ENCODE results near the gene SETD6. TPM values are rescaled to one million over a fixed set of nuclear protein-coding genes. Genes with fewer than 3 reads are reported as not detected.

The SETD6 gene
- total and polyA plus RNA-seq, 2 of the 13 experiments (the other 11 are each of a cell fraction or from before 2014, with no cell fraction given), result 24.0 to 25.7 TPM

- ChIA-PET POLR2A (interaction anchor here (1.8 kb wide), 1 partner anchor 13 kb away, joined by 4 read pairs; no protein-coding TSS in a partner anchor), CTCF (ENCODE audit: low intra/inter-chr PET ratio, low total read pairs) (no interaction called here)
- no peak overlapping the region for H3K27ac ChIP-seq (ENCODE audit: extremely low read length, insufficient read depth, low read length)
- no TSS peak for BruUV-seq (replicated peaks)
- intact Hi-C loops (cut with micrococcal nuclease; ENCODE audit: unreplicated experiment) (no loop called here), in situ Hi-C loops (cut with HindIII; ENCODE audit: extremely low pct_ligation_motif_present, low pct_unique_long_range_greater_than_20kb) (loop anchor here (10.0 kb wide), 1 partner anchor 233 kb away; the partner anchor contains the start of gene GOT2)
- no peaks in the 10 kb centered on the region for H3K79me2 ChIP-seq (ENCODE audit: insufficient read depth, low read length)
- H2AFZ ChIP-seq (ENCODE audit: low read length), result peak overlapping the region; percentile 32
- H4K20me1 ChIP-seq (ENCODE audit: insufficient read depth, low read length), result no peaks in the 10 kb centered on the region
- H3K4me3 ChIP-seq (replicated peaks in 1 of 3; ENCODE audit: insufficient read depth in 1 of 3, low read depth in 2 of 3, low read length in 3 of 3), result peak overlapping the region; percentile 46 to 77 (median 48)
- 37% methylated on average over 17 of the region's 42 CpGs for WGBS (ENCODE audit: low lambda C conversion rate)
- peak overlapping the region; percentile 59; the same call in 1 of the 2 replicates for H3K9ac ChIP-seq (ENCODE audit: insufficient read depth, low read depth, low read length)
- H3K36me3 ChIP-seq (replicated peaks in 1 of 2; ENCODE audit: control insufficient read depth in 1 of 2, insufficient read depth in 2 of 2, low read length in 2 of 2), result no peaks in the 10 kb centered on the region
- peak overlapping the region; percentile 92 for H3K4me2 ChIP-seq (ENCODE audit: low read depth, low read length)
- H3K4me1 ChIP-seq (ENCODE audit: insufficient read depth, low read length), result peaks cover 41% of the 10 kb centered on the region
- H3K9me3 ChIP-seq (ENCODE audit: low read length), result no peaks in the 10 kb centered on the region
- H3K27me3 ChIP-seq (ENCODE audit: control insufficient read depth in 1 of 2, insufficient read depth in 2 of 2, low read length in 2 of 2), result peaks cover 0 to 8% of the 10 kb centered on the region in 2 experiments; a peak in 2 of 5 replicates
- no peak for FAIRE-seq
- peak; percentile 44 for ATAC-seq
- peak; percentile 30 for DNase-seq (ENCODE audit: low spot score)
- TF ChIP-seq HNF4G (IDR thresholded peaks at IDR 0.05; ENCODE audit: borderline replicate concordance, low read depth, low read length) (no peak), HNF4G (CRISPR knock-in tag; IDR thresholded peaks at IDR 0.05; ENCODE audit: borderline replicate concordance, low read depth) (no peak), THAP8 (CRISPR knock-in tag; IDR thresholded peaks at IDR 0.05; ENCODE audit: borderline replicate concordance) (no peak), MNT (IDR thresholded peaks at IDR 0.05) (no peak), MAFG (CRISPR knock-in tag; IDR thresholded peaks at IDR 0.05) (no peak), ZNF343 (CRISPR knock-in tag; IDR thresholded peaks at IDR 0.05) (no peak), ZNF792 (CRISPR knock-in tag; IDR thresholded peaks at IDR 0.05) (no peak), TAF1 (CRISPR knock-in tag; IDR thresholded peaks at IDR 0.05) (no peak), ATF2 (CRISPR knock-in tag; IDR thresholded peaks at IDR 0.05) (peak; percentile 97), ARNT (IDR thresholded peaks at IDR 0.05) (no peak), XRCC5 (optimal IDR thresholded peaks at IDR 0.05; ENCODE audit: low read length) (no peak), RFXANK (CRISPR knock-in tag; IDR thresholded peaks at IDR 0.05) (no peak), SMAD3 (CRISPR knock-in tag; IDR thresholded peaks at IDR 0.05) (no peak)
- TF ChIP-seq, protein P1, sequence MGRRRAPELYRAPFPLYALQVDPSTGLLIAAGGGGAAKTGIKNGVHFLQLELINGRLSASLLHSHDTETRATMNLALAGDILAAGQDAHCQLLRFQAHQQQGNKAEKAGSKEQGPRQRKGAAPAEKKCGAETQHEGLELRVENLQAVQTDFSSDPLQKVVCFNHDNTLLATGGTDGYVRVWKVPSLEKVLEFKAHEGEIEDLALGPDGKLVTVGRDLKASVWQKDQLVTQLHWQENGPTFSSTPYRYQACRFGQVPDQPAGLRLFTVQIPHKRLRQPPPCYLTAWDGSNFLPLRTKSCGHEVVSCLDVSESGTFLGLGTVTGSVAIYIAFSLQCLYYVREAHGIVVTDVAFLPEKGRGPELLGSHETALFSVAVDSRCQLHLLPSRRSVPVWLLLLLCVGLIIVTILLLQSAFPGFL (CRISPR knock-in tag; IDR thresholded peaks at IDR 0.05), result no peak
- TF ChIP-seq, protein P2, sequence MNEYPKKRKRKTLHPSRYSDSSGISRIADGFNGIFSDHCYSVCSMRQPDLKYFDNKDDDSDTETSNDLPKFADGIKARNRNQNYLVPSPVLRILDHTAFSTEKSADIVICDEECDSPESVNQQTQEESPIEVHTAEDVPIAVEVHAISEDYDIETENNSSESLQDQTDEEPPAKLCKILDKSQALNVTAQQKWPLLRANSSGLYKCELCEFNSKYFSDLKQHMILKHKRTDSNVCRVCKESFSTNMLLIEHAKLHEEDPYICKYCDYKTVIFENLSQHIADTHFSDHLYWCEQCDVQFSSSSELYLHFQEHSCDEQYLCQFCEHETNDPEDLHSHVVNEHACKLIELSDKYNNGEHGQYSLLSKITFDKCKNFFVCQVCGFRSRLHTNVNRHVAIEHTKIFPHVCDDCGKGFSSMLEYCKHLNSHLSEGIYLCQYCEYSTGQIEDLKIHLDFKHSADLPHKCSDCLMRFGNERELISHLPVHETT (CRISPR knock-in tag; conservative IDR thresholded peaks at IDR 0.05), result no peak
- TF ChIP-seq, protein P3, sequence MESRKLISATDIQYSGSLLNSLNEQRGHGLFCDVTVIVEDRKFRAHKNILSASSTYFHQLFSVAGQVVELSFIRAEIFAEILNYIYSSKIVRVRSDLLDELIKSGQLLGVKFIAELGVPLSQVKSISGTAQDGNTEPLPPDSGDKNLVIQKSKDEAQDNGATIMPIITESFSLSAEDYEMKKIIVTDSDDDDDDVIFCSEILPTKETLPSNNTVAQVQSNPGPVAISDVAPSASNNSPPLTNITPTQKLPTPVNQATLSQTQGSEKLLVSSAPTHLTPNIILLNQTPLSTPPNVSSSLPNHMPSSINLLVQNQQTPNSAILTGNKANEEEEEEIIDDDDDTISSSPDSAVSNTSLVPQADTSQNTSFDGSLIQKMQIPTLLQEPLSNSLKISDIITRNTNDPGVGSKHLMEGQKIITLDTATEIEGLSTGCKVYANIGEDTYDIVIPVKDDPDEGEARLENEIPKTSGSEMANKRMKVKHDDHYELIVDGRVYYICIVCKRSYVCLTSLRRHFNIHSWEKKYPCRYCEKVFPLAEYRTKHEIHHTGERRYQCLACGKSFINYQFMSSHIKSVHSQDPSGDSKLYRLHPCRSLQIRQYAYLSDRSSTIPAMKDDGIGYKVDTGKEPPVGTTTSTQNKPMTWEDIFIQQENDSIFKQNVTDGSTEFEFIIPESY (CRISPR knock-in tag; IDR thresholded peaks at IDR 0.05), result 0 out of 2 replicates have a peak, but pooled peaks have one; percentile 5
These were observed 13.8 kb upstream of the SETD6 start for GRCh38 chr16:58501242-58502131.

Data from HepG2 (cell line).